IMR-90 (cell line): Measurements from ENCODE around the gene ZNHIT1. TPM values are rescaled to one million over a fixed set of nuclear protein-coding genes. Genes with fewer than 3 reads are reported as not detected.

Experiments used
- ATAC-seq: fragments of 200-7000 bp; cut with Tn5 transposase; 2 replicates; pipeline ENCODE4 v1.9.1; 2020; ENCODE audit warnings: low read depth, mild to moderate bottlenecking, moderate library complexity
- BruUV-seq: library from RNA; stranded (reverse); fragments of 400-500 nt; replicated peaks from 2 replicates; lab custom pipeline; 2021; lab: Mats Ljungman, UMichigan
- CTCF ChIA-PET: fragments of 300-600 bp; formaldehyde crosslinking; extraction: SDS; loops from one replicate; lab custom pipeline; 2021; ENCODE audit warnings: antibody characterized with exemption; lab: Yijun Ruan, JAX
- POLR2A ChIA-PET: fragments of 300-600 bp; sonication (Branson Sonifier 250); formaldehyde crosslinking; loops from one replicate; lab custom pipeline; 2022; ENCODE audit warnings: antibody characterized with exemption; ENCODE audit not compliant: unreplicated experiment; lab: Charles Lee
- DNase-seq: peaks from one replicate; pipeline ENCODE4 v3.0.0; 2013
- H2AFZ ChIP-seq: replicated peaks from 2 replicates; pipeline ENCODE3; 2013; ENCODE audit warnings: low read length, mild to moderate bottlenecking; ENCODE audit not compliant: poor library complexity
- H2AK5ac ChIP-seq: 2 replicates; pipeline ENCODE4 v1.6.1; 2013; ENCODE audit warnings: low read depth, low read length, inconsistent platforms
- H2AK9ac ChIP-seq: replicated peaks from 2 replicates; pipeline ENCODE3; 2013; ENCODE audit warnings: mild to moderate bottlenecking, low read depth, low read length, moderate library complexity; ENCODE audit not compliant: poor library complexity
- H2BK120ac ChIP-seq: 2 replicates; pipeline ENCODE4 v1.6.1; 2013; ENCODE audit warnings: low read depth, low read length, inconsistent platforms
- H2BK15ac ChIP-seq: 3 replicates; pipeline ENCODE4 v1.6.1; 2013; ENCODE audit warnings: low read depth, low read length, inconsistent platforms
- H2BK20ac ChIP-seq: 2 replicates; pipeline ENCODE4 v1.6.1; 2013; ENCODE audit warnings: low read depth, mild to moderate bottlenecking, inconsistent platforms, low read length, moderate library complexity
- H2BK5ac ChIP-seq: 2 replicates; pipeline ENCODE4 v1.6.1; 2013; ENCODE audit warnings: mild to moderate bottlenecking, low read depth, low read length, inconsistent platforms; ENCODE audit not compliant: poor library complexity, severe bottlenecking
- H3K14ac ChIP-seq: replicated peaks from 2 replicates; pipeline ENCODE4 v1.6.1; 2013; ENCODE audit warnings: low read depth, low read length, inconsistent platforms
- H3K18ac ChIP-seq: 2 replicates; pipeline ENCODE4 v1.6.1; 2013; ENCODE audit warnings: low read depth, low read length, control low read depth
- H3K23ac ChIP-seq: 2 replicates; pipeline ENCODE4 v1.6.1; 2013; ENCODE audit warnings: low read depth, low read length, inconsistent platforms
- H3K27ac ChIP-seq: 2 replicates; pipeline ENCODE4 v1.5.1; 2013; ENCODE audit warnings: mild to moderate bottlenecking, control low read depth, low read length; ENCODE audit not compliant: insufficient read depth
- H3K27me3 ChIP-seq: 2 replicates; pipeline ENCODE4 v1.6.1; 2013; ENCODE audit warnings: low read length; ENCODE audit not compliant: control insufficient read depth, insufficient read depth
- H3K36me3 ChIP-seq: 2 replicates; pipeline ENCODE4 v1.6.1; 2013; ENCODE audit warnings: low read length, mixed read lengths; ENCODE audit not compliant: control insufficient read depth, insufficient read depth
- H3K4ac ChIP-seq: 2 replicates; pipeline ENCODE4 v1.6.1; 2013; ENCODE audit warnings: low read depth, low read length, inconsistent platforms
- H3K4me1 ChIP-seq: 2 replicates; pipeline ENCODE4 v1.6.1; 2013; ENCODE audit warnings: low read length, mixed read lengths; ENCODE audit not compliant: control insufficient read depth, insufficient read depth
- H3K4me2 ChIP-seq: 2 replicates; pipeline ENCODE4 v1.6.1; 2013; ENCODE audit warnings: low read depth, mild to moderate bottlenecking, control low read depth, low read length, moderate library complexity
- H3K4me3 ChIP-seq: 2 replicates; pipeline ENCODE4 v1.5.1; 2013; ENCODE audit warnings: low read depth, mild to moderate bottlenecking, control low read depth, low read length, moderate library complexity; ENCODE audit not compliant: insufficient read depth
- H3K56ac ChIP-seq: 2 replicates; pipeline ENCODE4 v1.6.1; 2013; ENCODE audit warnings: low read length, inconsistent platforms; ENCODE audit not compliant: insufficient read depth; ENCODE audit errors: extremely low read depth
- H3K79me1 ChIP-seq, 2 experiments: 2 replicates each; pipeline ENCODE4 v1.6.1; 2013; ENCODE audit warnings: low read length in 2 of 2, inconsistent platforms in 1 of 2, low read depth in 1 of 2
- H3K9ac ChIP-seq: 2 replicates; pipeline ENCODE4 v1.6.1; 2013; ENCODE audit warnings: low read depth, low read length, control low read depth
- H3K9me1 ChIP-seq: 2 replicates; pipeline ENCODE4 v1.6.1; 2013; ENCODE audit warnings: low read length, inconsistent platforms; ENCODE audit not compliant: insufficient read depth
- H3K9me3 ChIP-seq: 2 replicates; pipeline ENCODE4 v1.6.1; 2013; ENCODE audit warnings: low read length; ENCODE audit not compliant: control insufficient read depth, insufficient read depth
- H4K20me1 ChIP-seq: 2 replicates; pipeline ENCODE4 v1.6.1; 2013; ENCODE audit warnings: low read length, inconsistent platforms; ENCODE audit not compliant: insufficient read depth
- H4K5ac ChIP-seq: 2 replicates; pipeline ENCODE4 v1.6.1; 2013; ENCODE audit warnings: mild to moderate bottlenecking, low read depth, low read length, control low read depth
- H4K8ac ChIP-seq, 2 experiments: 2 replicates each; pipeline ENCODE4 v1.6.1; 2013; ENCODE audit warnings: low read depth in 2 of 2, low read length in 2 of 2, control low read depth in 1 of 2, inconsistent platforms in 1 of 2
- H4K91ac ChIP-seq: 2 replicates; pipeline ENCODE4 v1.6.1; 2013; ENCODE audit warnings: low read depth, low read length, inconsistent platforms; ENCODE audit not compliant: insufficient read depth
- BHLHE40 ChIP-seq: fragments of 150-350 bp; IDR thresholded peaks from 2 replicates; pipeline ENCODE4 v1.6.1; 2016; ENCODE audit warnings: mild to moderate bottlenecking, low read depth, low read length
- ELK1 ChIP-seq: fragments of 150-350 bp; IDR thresholded peaks from 2 replicates; pipeline ENCODE4 v1.6.1; 2016; ENCODE audit warnings: low read depth, mild to moderate bottlenecking, low read length, moderate library complexity, borderline replicate concordance
- FOS ChIP-seq: fragments of 150-350 bp; IDR thresholded peaks from 2 replicates; pipeline ENCODE4 v1.6.1; 2016; ENCODE audit warnings: low read depth, low read length
- MXI1 ChIP-seq: IDR thresholded peaks from 2 replicates; pipeline ENCODE4 v1.6.1; 2012; ENCODE audit warnings: low read depth, mild to moderate bottlenecking, low read length, moderate library complexity, borderline replicate concordance
- POLR2A ChIP-seq: IDR thresholded peaks from 2 replicates; pipeline ENCODE4 v1.6.1; 2012; ENCODE audit warnings: mild to moderate bottlenecking, low read depth, low read length
- RAD21 ChIP-seq: IDR thresholded peaks from 2 replicates; pipeline ENCODE4 v1.6.1; 2012; ENCODE audit warnings: low read length, improper control_type of control experiment
- SMC3 ChIP-seq: fragments of 150-350 bp; IDR thresholded peaks from 2 replicates; pipeline ENCODE4 v1.6.1; 2016; ENCODE audit warnings: low read depth, mild to moderate bottlenecking, antibody characterized with exemption, low read length, moderate library complexity
- USF2 ChIP-seq: fragments of 150-350 bp; IDR thresholded peaks from 2 replicates; pipeline ENCODE4 v1.6.1; 2017; ENCODE audit warnings: mild to moderate bottlenecking, antibody characterized with exemption, low read length, low read depth
- WGBS, 2 experiments: methylation state at CpG; one replicate each; pipeline versions ENCODE4 v1.1.5 to v1.1.7; 2013; ENCODE audit warnings: missing lambda C conversion rate in 2 of 2; ENCODE audit not compliant: insufficient read length in 1 of 2; ENCODE audit errors: extremely low coverage in 2 of 2; 5-methylcytosine and 5-hydroxymethylcytosine counted together
- dilution Hi-C: fragments of 300-500 bp; cut with HindIII; formaldehyde crosslinking; loops from one replicate; pipeline ENCODE4 v1.14.3; 2018; ENCODE audit warnings: low sequenced_read_pairs; ENCODE audit not compliant: unreplicated experiment
- in situ Hi-C: fragments of 300-500 bp; cut with MboI; formaldehyde crosslinking; loops from 3 replicates; pipeline ENCODE4 v1.14.3; 2019; ENCODE audit warnings: low sequenced_read_pairs, inconsistent platforms, mixed read lengths
- intact Hi-C: fragments of 100-400 bp; cut with micrococcal nuclease; formaldehyde crosslinking; loops from 2 replicates; pipeline ENCODE4 v1.10.0; 2022
- polyA plus RNA-seq, 3 experiments: library from polyadenylated mRNA; depleted of rRNA; stranded (reverse); fragments of >200 nt; gene quantifications; 2 replicates each; pipeline ENCODE4 v1.2.3, GENCODE V29; 2012; ENCODE audit warnings: low replicate concordance in 1 of 3
- total RNA-seq: library from RNA; depleted of rRNA; stranded (reverse); fragments of >200 nt; gene quantifications from 2 replicates; pipeline ENCODE4 v1.2.3, GENCODE V29; 2012

The ZNHIT1 gene
- total and polyA plus RNA-seq, 2 of the 4 experiments (the other 2 are of a cell fraction) = 31.7 to 47.1 TPM

- BruUV-seq = no TSS peak
- Histone ChIP-seq H4K5ac (no peak overlapping the region), H2BK120ac (no peak overlapping the region), H2AFZ (no peak overlapping the region), H2AK5ac (no peak overlapping the region), H2AK9ac (no peak overlapping the region), H3K4me3 (no peak overlapping the region), H4K8ac (no peak overlapping the region), H2BK20ac (no peak overlapping the region), H3K9ac (no peak overlapping the region), H3K18ac (no peak overlapping the region), H3K14ac (no peak overlapping the region), H4K20me1 (no peaks in the 10 kb centered on the region), H2BK5ac (no peak overlapping the region), H4K91ac (no peak overlapping the region), H2BK15ac (no peak overlapping the region), H3K36me3 (no peaks in the 10 kb centered on the region), H3K23ac (no peak overlapping the region), H3K4me1 (no peaks in the 10 kb centered on the region), H3K79me1 (no peaks in the 10 kb centered on the region), H3K56ac (no peak overlapping the region), H3K9me1 (no peaks in the 10 kb centered on the region; the same call in 1 of the 2 replicates), H3K27ac (no peak overlapping the region), H3K4ac (no peak overlapping the region), H3K9me3 (0 out of 2 replicates have a peak, but pooled peaks cover 2% of the 10 kb centered on the region), H3K4me2 (no peak overlapping the region), H3K27me3 (peaks cover 39% of the 10 kb centered on the region)
- no peak for DNase-seq
- ATAC-seq = no peak
- POLR2A ChIA-PET = no interaction called here
- in situ Hi-C loops = no loop called here
- no peak for TF ChIP-seq RAD21
- no peak for TF ChIP-seq BHLHE40
- TF ChIP-seq POLR2A = no peak
- TF ChIP-seq USF2 = no peak
- no peak for TF ChIP-seq MXI1
- no peak for TF ChIP-seq SMC3
- no peak for TF ChIP-seq FOS
- no peak for TF ChIP-seq ELK1
- CTCF ChIA-PET = no interaction called here
- intact Hi-C loops = no loop called here
- WGBS, 2 experiments = 76% methylated on average over 13 of the region's 21 CpGs; no CpG with 5 or more reads in 1 of the 2 experiments
- dilution Hi-C loops = no loop called here
Observed at GRCh38 chr7:101197991-101198390, 20.0 kb upstream of the ZNHIT1 start.
